ENCODE data around the gene RERG.

DNA sequence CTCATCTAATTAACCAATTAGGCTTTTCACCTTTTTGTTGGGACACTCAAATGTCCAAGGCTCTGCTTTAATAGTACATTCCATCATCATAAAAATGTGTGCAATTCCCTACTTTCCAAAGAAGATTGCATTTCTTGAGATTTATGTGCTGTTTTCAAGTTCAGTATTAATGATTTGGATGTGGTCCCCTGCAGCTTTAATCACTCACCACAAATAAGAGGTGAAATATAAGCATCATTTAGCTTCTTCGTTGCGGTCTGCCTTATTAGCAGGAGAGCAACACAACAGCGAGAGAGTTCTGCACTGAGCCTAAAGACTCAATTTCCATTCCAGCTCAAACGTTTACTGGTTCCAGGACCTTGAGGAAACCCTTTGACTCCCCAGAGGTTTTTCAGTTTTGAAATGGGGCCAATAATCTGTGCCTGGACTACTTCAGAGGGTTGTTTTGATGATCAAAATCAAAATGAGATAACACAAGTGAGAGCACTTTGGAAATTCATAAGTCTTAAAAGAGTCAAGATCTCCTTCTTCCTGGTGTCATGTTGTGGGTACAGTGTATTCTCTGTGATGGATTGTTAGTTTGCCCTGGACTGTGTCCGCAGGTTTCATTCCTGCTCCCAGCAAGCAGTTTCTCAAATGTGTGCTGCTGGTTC is 53.1 kb downstream of the RERG start:
- TF ChIP-seq, protein P1, sequence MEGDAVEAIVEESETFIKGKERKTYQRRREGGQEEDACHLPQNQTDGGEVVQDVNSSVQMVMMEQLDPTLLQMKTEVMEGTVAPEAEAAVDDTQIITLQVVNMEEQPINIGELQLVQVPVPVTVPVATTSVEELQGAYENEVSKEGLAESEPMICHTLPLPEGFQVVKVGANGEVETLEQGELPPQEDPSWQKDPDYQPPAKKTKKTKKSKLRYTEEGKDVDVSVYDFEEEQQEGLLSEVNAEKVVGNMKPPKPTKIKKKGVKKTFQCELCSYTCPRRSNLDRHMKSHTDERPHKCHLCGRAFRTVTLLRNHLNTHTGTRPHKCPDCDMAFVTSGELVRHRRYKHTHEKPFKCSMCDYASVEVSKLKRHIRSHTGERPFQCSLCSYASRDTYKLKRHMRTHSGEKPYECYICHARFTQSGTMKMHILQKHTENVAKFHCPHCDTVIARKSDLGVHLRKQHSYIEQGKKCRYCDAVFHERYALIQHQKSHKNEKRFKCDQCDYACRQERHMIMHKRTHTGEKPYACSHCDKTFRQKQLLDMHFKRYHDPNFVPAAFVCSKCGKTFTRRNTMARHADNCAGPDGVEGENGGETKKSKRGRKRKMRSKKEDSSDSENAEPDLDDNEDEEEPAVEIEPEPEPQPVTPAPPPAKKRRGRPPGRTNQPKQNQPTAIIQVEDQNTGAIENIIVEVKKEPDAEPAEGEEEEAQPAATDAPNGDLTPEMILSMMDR (IDR thresholded peaks at IDR 0.05 in 4 of 5, conservative IDR thresholded peaks at IDR 0.05 in 1 of 5), result no peak
- no peak for TF ChIP-seq POLR2A (IDR thresholded peaks at IDR 0.05)

All from gastrocnemius medialis (tissue), 4 donors.